ENCODE data around the gene SLIT1.

The SLIT1 gene

DNA sequence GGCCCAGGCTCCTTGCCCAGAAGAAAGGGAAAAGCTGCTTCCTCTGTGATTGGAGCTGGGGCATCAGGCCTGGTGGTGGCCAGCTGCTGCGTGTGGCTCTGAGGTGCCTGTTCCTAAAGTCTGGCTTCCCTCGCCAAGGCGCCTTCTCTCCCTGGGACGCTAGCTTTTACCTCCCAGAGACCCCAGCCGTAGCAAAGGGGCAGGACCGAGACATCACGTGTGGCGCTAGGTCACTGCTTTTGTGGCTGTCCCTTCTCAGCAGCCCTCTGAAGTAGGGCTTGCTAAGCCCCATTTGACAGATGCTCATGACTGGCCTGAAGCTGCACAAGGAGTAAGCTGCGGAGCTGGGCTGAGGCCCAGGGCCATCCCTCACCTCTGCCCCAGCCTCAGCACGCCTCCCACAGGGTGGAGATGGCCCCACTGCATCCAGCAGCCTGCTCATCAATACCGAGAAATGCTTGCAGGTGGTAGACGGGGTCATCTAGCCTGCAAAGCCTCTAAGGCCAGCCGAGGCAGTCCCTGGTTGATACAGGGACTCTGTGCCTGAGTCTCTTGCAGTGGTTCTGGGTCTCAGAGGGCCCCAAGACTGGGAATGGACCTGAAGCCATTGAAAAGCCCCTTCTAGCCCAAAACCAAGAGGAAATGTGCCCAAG, 182.5 kb downstream of the SLIT1 start:
- no peak for DNase-seq (ENCODE audit: low read depth in 2 of 2)

DNA sequence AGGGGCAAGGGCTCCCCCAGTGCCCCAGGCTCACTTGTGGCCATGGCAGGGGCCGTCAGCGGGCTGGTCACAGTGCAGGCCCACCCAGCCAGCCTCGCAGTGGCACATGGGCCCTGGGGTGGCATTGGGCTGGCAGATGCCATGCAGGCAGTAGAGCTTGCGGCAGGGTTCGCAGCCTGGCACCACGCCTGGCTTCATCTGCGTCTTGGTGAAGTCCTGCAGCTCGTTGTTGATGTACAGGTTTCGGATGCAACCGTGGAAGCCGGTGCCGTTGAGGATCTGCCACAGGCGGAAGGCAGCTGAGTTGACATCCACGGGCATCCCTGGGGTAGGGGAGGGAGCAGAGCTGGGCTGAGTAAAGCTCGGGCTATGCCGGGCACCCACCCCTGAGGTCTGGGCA, 183.1 kb downstream of the SLIT1 start:
- DNase-seq (ENCODE audit: low read depth in 2 of 2), result no peak

DNA sequence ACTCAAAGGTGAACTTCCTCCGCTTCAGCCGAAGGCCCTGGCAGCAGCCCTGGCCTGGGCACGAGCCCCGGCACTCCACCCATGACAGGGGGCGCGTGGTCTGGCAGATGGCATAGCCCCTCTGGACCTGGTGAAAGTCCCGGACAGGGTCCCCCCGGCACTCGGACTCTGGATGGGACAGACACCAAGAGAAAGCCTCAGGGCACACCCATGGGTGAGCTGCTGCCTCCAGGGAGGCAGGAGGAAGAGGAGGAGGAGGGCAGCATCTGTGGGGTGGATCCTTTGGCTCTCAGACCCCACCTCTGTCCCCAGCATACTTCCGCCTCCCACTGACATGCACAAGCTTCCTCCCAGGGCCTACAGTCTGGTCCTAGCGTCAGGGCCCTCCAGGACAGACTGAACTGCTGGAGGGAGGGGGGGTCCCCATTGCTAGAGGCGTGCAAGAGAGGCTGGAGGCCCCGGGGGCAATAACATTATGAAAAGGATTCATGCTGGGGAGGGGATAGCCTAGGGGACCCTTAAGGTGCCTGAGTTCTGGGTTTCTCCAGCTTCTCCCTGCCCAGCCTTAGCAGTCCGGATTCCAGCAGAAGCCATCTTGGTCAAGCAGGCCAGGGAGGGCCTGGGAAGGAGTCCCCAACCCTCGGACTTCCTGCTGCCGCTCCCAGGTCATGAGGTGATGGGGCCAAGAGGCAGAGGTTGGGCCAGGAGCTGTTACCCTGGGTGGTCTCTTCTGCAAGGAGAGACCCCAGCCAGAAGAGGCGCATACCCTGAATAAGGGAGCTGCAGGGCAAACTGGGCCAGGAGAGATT, 184.4 kb downstream of the SLIT1 start:
- DNase-seq (ENCODE audit: low read depth in 2 of 2), result no peak

DNA sequence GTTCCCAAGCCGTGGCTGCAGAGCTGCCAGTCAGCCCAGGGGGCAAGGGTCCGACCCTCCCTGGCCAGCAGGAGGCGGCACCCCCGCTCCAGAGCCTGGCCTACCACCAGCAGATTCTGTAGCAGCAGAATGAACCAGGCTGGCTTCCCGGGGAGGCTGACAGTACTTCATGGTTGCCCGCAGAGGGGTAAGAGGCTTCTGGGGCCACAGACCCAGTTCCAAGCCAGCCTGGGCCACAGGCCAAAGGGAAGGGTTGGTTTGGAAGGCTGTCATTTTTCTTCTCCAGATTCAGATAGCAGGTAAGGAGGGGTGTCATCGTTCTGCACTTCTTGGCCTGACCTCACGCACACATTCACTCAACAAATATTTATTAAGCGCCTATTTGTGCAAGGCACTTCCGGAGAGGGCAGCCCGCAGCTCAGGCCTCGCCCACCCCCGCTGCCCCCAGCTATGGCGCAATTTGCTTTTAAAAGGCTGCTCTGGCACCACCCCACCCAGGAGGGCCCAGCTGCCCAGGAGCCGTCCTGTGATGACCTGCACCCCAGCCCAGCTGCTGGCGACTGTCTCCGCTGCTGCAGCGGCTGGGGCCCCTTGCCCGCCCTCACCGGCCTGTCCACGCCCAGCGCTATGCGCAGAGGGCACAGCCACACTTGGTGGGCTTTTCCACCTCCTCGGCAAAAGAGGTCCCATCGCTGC, 185.1 kb downstream of the SLIT1 start:
- no peak for DNase-seq (ENCODE audit: low read depth in 2 of 2)

DNA sequence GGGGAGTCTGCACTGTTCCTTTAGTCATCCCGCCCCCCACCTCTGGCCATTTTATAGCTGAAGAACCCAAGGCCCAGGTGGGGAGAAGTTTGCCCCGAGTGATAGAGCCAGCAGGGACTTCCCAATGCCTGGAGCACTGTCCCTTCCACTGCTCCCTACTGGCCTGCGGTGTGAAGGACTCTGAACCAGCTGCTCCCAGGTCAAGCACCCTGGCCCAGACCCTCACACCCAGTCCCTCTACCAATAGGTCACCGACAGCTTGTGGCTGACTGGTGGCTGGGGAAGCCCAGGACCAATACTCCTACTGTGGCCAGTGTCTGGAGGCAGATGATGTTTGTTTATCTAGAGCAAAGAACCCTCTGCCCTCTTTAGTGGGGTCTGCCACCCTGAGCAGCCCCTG, 185.8 kb downstream of the SLIT1 start:
- no peak for DNase-seq (ENCODE audit: low read depth in 2 of 2)

DNA sequence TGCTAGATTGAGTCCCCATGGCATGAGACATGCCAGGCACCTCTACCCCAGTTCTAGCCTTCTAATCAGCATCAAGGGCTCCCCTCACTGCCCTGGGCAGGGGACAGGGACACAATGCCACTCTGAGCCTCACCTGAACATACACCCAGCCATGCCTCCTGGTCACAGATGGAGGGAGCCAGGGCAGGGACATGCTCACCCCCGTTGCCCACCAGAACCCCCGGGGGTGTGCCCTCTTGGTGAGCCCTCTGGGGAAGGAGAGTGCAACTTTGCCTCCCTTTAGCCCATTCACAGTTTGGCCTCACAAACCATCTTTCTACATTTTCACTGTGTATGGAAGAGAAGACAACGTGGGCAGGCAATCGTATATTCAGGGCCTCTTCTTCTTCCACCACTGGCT, 186.4 kb downstream of the SLIT1 start:
- DNase-seq (ENCODE audit: low read depth in 2 of 2), result no peak

DNA sequence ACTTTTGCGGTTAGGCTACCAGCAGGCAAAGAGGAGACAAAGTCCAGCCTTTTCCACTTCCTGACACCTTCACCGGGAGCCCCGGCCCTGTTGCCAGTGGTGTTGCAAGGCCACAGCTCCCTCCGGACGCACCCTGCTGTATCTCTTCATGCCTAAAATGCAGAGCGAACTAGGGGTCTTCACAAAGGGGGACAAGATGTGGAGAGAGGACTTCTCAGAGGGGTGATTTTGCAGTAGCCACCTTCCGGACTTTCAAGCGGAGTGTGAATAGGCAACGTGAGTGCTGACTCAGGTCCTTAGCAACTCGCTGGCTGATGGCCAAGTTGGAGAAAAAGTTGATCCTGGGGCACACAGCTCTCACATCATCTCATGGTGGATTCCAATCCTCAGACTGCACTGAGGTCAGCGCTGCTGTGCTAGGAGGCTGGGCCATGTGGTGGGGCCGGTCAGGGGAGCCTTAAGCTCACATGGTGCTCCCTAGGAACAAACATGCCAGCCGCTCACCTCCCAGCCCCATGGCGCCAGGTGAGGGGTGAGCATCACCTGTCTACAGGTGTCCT, 187.3 kb downstream of the SLIT1 start:
- DNase-seq (ENCODE audit: low read depth in 2 of 2), result no peak

DNA sequence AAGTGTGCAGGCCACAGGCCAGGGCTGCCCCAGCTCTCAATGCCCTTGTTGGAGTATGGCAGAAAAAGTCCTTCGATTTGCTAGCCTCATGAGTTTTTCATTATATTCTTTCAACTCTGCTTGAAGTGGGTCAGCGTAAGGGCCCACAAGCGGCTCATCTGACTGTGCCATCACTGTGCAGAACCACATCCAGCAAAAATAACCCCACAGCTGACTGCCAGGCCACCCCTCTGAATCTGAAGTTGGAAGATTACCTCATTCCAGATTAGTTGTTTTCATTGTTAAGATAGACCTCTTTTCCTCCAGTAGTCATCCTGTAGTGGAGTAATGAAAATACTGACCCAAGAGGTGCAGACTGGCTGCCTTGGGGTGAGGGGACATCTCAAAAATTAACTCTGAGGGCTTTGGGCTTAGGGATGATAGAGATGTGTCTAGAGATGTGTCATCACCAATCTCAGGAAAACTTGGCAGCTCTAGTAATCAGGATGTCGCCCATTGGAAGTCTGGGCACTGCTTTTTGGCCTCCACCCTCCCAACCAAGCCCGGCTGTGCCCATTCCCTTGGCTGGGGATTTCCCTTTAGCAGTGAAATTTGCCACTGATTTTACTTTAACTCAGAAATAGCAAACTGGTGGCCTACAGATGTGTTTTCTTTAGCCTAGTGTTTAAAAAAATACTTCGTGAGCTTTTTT, 189.3 kb downstream of the SLIT1 start:
- DNase-seq (ENCODE audit: low read depth in 2 of 2), result no peak

DNA sequence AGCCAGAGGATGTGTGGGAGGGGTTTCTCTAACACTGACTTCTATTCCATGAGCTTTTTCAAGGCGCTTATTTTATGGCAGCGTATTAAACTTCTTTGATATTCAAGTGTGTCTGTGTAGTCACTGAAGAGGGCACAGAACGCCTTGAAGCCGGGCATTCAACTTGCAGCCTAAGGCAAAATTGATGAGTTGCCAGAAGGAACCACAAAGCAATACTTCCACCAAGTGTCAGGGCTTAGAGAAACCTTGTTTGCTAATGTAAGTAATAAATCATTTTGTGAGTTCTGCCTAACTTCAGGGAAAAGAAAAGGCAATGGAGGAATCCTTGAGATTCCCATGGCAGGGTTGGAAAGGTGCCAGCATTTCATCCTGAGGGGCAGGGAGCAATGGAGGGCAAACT, 189.9 kb downstream of the SLIT1 start:
- no peak for DNase-seq (ENCODE audit: low read depth in 2 of 2)

DNA sequence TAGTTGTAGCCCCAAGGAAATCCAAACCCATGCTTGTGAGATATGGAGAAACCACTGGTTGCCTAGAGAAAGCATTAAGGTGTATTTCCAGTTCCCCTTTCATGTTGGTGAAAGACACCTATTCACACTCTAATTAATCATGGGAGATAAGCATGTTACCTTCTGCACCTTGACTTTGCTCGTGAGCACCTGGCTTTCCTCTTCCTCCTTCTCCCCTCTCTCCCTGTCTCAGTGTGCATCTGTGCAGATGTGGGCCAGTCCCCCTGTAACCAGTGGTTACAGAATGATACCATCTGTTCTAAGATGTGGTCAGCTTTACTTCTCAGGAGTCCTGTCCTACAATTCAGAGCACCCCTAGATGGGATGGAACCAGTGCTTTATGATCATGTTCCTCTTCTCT, 193.0 kb downstream of the SLIT1 start:
- no peak for DNase-seq (ENCODE audit: low read depth in 2 of 2)

DNA sequence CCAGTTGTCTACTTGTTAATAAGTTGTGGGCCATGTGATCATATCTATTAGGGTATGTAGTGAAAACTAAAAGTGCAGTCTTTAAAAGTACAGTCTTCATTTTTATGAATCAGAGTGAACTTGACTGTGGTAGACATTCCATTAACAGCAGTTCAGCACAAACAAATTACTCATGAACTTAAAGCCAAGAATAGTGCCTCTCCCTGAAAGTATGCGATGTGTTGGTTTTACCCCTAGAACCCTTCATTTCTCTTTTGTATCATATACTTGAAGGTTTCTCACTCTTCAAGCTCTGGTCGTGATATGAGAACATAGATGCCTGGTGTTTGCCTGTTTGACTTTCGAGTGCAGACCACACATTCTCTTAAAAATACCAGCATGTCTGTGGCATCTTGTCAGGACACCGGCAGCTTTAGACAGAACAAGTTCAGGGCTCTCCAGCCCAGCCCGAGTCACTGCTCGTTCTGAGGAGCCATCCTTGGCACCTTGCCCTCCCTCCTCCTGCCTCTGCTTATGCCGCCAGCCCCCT, 194.4 kb downstream of the SLIT1 start:
- no peak for DNase-seq (ENCODE audit: low read depth in 2 of 2)

DNA sequence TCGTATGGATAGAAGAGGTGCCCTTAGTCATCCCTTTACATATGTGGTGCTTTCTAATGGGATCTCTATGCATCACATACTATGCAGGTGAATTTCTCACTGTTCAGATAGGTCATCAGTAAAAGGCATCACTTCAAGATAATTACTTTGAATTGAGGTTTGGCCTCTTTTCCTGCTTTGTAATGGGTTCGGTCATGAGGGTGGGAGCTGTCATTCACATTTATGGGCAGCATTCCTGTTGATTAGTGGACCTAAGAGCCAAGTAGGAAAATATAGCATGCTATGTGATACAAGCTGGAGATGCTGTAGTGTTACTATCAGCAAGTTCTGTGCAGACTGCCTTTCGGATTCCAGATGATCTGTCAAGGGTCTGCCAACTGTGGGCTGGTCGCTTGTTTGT, 197.3 kb downstream of the SLIT1 start:
- no peak for DNase-seq (ENCODE audit: low read depth in 2 of 2)

DNA sequence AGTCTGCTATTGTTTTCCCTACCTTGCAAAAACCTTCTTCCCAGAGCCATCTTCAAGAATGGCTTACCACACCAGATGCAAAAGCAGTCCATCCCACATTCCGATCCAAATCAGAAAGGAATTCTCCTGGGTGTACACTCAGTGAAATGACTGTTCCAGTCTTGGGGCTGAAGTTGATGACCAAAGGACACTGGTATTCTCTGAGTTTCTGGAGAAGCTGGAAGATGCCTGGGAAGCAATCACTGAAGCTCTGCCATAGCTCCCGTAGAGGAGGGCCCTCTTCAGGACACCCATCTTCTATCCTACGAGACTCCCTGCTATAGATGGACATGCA, 197.9 kb downstream of the SLIT1 start:
- DNase-seq (ENCODE audit: low read depth in 2 of 2), result no peak

DNA sequence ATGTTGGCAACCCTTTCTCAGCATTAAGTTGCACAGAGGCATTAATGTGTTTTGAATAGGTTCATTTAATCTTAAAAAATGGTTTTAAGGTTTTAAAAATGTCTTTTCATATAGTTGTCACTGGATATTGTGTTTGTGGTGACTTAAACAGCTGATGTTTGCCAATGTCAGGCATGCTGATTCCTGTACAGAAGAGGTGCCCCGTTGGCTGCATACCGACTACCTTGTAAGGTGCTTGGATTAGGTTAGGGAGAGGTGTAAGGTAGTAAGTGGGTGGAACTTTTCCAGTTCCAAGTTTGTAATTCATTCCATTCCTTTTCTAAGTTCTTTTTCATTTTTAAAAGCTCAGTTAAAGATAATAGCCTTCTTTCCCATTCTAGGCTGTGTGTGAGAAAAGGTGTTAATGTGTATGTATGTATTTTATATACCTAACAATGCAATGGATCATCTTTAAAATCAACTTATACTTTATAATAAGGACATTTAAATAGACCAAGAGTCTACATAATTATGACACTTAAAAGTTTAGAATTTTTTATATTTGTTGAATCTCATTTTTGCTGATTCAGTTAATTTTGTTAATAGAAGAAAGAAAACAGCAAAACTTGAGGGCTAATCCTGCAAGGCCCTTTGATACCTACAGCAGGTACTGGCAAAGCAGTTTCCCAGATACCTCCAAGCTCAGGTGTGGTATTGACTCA, 198.5 kb downstream of the SLIT1 start:
- no peak for DNase-seq (ENCODE audit: low read depth in 2 of 2)

DNA sequence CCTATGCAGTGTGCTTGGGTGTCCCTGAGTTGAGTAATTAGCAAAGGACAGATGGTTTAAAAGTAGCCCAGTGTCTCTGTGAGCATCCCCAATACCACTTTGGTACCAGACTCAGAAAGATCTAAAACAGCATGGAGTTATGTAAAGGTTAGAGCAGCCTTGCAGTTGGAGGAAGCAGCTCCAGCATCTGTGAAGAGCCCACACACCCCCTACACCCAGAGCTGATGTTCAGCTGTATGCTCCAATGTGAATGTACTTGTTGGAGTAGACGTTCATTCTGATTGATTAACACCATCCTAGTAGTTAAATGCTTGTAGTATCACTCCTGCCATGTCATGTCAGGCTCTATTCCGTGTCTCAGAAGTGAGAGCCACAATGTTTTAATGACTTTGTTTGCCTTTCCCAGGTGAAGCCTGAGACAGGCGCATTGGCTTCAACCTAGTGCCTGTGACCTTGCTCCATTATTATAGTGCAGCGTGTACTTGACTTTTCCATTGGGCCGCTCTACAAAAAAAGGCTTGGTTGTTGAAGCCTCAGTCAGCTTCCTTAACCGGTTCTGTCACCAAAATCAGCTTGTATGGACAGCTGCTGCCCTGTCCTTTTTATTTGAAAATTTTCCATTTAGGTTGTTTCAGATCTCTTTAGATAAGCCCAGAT, 199.4 kb downstream of the SLIT1 start:
- no peak for DNase-seq (ENCODE audit: low read depth in 2 of 2)

DNA sequence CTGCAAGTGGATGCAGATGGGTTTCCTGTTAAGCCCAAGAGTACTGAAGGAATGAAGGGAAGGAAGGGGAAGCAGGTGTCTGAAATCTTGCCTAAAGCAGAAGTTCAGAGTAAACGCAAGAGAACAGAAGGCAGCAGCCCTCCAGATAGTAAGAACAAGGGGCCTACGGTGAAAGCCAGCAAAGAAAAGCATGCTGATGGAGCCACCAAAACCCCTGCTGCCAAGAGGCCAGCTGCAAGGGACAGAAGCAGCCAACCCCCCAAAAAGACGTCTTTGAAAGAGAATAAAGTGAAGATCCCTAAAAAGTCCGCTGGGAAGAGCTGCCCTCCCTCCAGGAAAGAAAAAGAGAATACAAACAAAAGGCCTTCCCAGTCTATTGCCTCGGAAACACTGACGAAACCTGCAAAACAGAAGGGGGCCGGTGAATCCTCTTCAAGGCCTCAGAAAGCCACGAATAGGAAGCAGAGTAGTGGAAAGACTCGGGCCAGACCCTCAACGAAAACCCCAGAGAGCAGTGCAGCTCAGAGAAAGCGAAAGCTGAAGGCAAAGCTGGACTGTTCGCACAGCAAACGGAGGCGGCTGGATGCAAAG, 201.1 kb downstream of the SLIT1 start:
- no peak for DNase-seq (ENCODE audit: low read depth in 2 of 2)

DNA sequence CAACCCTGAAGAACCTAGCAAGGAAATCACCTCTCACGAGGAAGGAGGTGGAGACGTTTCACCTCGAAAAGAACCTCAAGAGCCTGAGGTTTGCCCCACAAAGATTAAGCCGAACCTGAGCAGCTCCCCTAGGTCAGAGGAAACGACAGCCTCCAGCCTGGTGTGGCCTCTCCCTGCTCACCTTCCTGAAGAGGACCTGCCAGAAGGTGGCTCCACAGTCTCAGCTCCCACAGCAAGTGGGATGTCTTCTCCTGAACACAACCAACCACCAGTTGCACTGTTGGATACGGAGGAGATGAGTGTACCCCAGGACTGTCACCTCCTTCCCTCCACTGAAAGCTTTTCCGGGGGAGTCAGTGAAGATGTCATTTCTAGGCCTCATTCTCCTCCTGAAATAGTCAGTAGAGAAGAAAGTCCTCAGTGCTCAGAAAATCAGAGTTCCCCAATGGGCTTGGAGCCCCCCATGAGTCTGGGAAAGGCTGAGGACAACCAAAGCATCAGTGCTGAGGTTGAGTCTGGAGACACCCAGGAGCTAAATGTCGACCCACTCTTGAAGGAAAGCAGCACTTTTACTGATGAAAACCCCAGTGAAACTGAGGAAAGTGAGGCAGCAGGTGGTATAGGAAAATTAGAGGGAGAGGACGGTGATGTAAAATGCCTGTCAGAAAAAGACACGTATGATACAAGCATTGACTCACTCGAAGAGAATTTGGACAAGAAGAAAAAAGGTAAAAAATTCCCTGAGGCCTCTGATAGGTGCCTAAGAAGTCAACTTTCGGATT, 203.4 kb downstream of the SLIT1 start:
- no peak for DNase-seq (ENCODE audit: low read depth in 2 of 2)

DNA sequence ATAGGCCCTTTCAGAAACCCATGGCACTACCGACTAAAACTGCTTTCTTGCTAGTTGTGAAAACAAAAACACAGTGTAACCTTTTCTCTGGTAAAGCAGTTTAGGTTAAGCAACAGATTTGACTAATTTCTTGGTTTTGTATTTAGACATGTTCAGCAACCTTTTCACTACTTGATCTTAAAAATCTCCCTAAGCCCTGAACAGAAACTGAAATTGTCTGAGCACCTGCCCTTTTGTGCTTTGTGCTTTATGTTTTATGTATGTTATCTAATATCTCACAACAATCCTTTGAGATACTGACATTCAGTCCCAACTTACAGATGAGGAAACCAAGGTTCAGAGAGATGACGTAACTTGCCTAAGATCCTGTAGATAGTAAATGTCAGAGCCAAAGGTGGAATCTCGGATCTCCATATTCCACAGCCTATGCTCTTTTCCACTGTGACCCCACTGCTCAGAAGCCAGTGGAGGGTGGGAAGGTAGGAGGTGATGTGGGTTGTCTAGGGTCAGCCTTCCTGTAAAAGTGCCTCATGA, 207.1 kb downstream of the SLIT1 start:
- no peak for DNase-seq (ENCODE audit: low read depth in 2 of 2)

DNA sequence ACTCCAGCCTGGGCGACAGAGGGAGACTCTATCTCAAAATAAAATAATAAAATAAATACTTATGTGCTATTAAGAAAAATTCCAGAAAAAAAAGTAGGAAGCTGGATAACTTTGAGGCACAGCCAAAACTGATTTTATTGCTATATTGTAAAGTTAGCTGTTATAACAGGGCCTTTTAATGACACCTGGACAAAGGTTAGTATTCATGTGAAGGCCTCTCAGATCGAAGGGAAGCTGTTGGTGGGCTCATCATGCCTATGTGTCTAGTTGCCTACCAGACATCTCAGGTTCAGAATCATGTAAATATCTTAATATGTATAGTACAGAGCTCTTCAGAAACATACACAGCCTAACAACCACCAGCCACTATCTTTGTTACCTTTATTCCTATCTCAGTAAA, 210.6 kb downstream of the SLIT1 start:
- no peak for DNase-seq (ENCODE audit: low read depth in 2 of 2)
